Measurements from ENCODE around the gene B3GAT2. TPM values are rescaled to one million over a fixed set of nuclear protein-coding genes. Genes with fewer than 3 reads are reported as not detected.

Gene B3GAT2
- total RNA-seq, 2 donors from 2014 or later: 0.07 TPM; not detected in 1

DNA sequence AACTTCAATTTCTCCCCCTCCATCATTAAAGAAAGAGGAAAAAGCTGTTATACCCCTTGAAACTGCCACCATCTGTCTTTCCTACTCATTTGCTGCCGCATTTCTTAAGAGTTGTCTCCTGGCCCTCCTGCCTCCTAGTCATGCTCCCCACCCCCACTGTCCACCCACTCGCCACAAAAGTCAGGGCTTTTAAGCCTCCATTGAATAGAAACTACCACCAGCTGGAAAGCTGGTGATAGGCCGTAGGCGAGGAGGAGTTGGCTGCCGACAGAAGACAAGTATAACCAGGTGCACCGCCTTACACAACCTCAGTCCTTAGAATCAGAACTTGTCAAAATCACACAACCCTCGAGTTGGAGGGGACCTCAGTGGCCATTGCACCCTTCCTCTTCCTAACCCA lies 67.6 kb downstream of the B3GAT2 start:
- TF ChIP-seq, protein P1, sequence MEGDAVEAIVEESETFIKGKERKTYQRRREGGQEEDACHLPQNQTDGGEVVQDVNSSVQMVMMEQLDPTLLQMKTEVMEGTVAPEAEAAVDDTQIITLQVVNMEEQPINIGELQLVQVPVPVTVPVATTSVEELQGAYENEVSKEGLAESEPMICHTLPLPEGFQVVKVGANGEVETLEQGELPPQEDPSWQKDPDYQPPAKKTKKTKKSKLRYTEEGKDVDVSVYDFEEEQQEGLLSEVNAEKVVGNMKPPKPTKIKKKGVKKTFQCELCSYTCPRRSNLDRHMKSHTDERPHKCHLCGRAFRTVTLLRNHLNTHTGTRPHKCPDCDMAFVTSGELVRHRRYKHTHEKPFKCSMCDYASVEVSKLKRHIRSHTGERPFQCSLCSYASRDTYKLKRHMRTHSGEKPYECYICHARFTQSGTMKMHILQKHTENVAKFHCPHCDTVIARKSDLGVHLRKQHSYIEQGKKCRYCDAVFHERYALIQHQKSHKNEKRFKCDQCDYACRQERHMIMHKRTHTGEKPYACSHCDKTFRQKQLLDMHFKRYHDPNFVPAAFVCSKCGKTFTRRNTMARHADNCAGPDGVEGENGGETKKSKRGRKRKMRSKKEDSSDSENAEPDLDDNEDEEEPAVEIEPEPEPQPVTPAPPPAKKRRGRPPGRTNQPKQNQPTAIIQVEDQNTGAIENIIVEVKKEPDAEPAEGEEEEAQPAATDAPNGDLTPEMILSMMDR (IDR thresholded peaks at IDR 0.05): no peak
- Histone ChIP-seq H3K27ac (no peak overlapping the region), H3K4me1 (no peaks in the 10 kb centered on the region), H3K36me3 (no peaks in the 10 kb centered on the region), H3K9me3 (no peaks in the 10 kb centered on the region), H3K4me3 (no peak overlapping the region), H3K27me3 (no peaks in the 10 kb centered on the region)
- no peak for DNase-seq (ENCODE audit: low spot score)

DNA sequence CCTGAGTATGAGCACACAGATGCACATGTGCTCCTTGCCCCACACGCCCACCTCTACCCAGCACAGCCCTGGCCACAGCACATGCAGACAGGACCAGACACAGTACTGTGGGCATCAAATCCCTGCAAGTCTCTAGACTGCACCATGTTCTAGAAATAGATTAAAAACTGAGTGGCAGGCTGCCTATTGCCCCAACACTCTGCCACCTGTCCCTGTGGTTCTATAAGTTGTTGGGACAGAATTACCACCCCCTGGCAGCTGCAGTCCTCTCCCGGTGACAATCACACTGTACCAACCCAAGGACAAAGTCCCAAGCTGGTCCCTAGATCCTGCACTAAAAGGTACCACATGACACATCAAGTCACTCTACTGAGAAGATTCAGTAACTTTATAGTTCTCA lies 70.2 kb downstream of the B3GAT2 start:
- no peak overlapping the region for H3K27ac ChIP-seq
- no peak overlapping the region for H3K4me3 ChIP-seq
- H3K4me1 ChIP-seq: no peaks in the 10 kb centered on the region
- no peaks in the 10 kb centered on the region for H3K9me3 ChIP-seq
- DNase-seq (ENCODE audit: low spot score): no peak
- no peaks in the 10 kb centered on the region for H3K36me3 ChIP-seq
- TF ChIP-seq, protein P1 (IDR thresholded peaks at IDR 0.05): no peak
- H3K27me3 ChIP-seq: no peaks in the 10 kb centered on the region

DNA sequence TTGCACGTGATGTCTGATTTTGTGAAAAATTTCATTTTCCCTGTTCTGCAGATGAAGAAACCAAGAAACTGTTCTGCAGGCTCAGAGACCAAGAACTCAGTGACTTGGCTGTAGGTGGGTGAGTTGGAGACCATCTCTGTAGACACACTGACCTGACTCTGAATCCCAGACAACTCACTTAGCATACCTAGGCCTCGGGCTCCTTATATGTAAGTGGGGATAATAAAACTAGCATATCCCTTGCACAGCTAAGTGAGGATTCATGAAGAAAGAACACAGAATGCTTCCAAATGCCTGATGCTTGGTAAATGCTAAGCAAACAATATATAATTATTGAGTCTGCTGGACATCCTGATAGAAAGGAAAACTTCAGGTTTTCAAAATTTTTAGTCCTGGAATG lies 70.8 kb downstream of the B3GAT2 start:
- H3K4me1 ChIP-seq: no peaks in the 10 kb centered on the region
- H3K27ac ChIP-seq: no peak overlapping the region
- no peaks in the 10 kb centered on the region for H3K36me3 ChIP-seq
- no peaks in the 10 kb centered on the region for H3K27me3 ChIP-seq
- no peak for DNase-seq (ENCODE audit: low spot score)
- TF ChIP-seq, protein P1 (IDR thresholded peaks at IDR 0.05): no peak
- no peak overlapping the region for H3K4me3 ChIP-seq
- no peaks in the 10 kb centered on the region for H3K9me3 ChIP-seq

DNA sequence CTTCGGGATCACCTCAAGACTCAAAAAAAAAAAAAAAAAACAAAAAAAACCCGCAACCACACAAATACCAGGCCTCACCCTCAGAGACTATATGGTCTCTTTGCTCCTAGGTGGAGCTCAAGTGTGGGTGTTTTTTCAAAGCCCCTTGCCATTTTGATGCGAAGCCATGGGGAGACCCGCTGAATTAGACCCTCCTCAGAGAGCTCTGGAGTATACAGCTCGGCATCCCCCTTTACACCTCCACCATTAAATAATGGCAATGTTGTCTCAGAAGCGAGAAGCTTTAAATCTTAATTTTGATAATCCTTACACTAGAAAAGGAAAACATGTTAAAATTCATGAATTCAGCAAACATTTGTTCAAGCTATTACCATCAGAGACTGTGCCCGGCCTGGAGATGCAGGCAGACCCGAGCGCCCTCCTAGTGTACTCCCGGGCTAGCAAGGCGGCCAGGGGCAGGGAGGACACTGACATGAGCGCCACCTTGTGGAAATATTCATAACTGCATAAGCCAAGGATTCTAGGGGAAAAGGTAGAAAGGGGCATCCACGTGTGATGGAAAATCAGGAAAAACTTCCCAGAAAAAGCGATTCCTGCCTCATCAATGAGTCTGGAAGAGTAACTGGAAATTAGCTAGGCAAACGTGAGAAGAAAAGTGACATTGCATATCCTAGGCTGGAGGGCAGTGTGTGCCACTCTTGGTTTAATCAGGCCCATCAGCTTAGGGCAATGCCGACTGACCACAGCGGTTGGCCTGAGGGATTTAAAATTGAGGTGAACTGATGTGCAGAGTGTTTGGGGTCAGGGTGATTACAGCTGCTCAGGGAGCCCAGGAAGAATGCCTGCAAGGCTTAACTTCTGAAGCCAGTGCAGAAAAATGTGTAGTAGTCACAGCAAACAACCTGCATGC lies 72.5 kb downstream of the B3GAT2 start:
- Histone ChIP-seq H3K27ac (no peak overlapping the region), H3K4me3 (no peak overlapping the region), H3K36me3 (no peaks in the 10 kb centered on the region), H3K9me3 (no peaks in the 10 kb centered on the region), H3K4me1 (no peaks in the 10 kb centered on the region), H3K27me3 (no peaks in the 10 kb centered on the region)
- DNase-seq (ENCODE audit: low spot score): no peak
- TF ChIP-seq, protein P1 (IDR thresholded peaks at IDR 0.05): peak; percentile 79 to 94

DNA sequence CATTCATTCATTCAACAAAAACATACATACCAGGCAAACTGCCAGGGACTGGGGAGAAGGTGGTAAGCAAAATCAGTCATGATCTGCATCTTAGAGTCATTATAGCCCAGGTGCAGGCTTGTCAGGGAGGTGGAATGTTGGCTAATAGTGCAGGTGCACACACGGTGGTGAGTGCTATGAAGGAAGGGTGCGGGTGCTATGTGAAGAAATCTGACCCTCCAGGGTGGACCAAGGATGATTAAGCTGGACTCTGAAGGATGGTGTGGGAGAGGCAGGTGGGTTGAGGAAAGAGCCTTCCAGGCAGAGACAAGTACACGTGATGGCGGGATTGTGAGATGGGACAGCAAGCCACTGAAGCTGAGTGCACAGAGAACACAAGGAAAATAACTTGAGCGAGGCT lies 77.4 kb downstream of the B3GAT2 start:
- Histone ChIP-seq H3K4me3 (no peak overlapping the region), H3K27ac (no peak overlapping the region), H3K27me3 (no peaks in the 10 kb centered on the region), H3K4me1 (no peaks in the 10 kb centered on the region), H3K36me3 (no peaks in the 10 kb centered on the region), H3K9me3 (no peaks in the 10 kb centered on the region)
- DNase-seq (ENCODE audit: low spot score): no peak
- TF ChIP-seq, protein P1 (IDR thresholded peaks at IDR 0.05): no peak

Measured in right atrium auricular region (tissue), 2 donors.